HCT116 (cell line): Measurements from ENCODE around the gene USP28.

Source experiments
- ELF1 ChIP-seq: IDR thresholded peaks from 2 replicates; pipeline ENCODE4 v1.6.1; 2012; ENCODE audit warnings: low read depth, borderline replicate concordance
- EZH2 ChIP-seq: fragments of 200-600 bp; sonication (generic); IDR thresholded peaks from 2 replicates; pipeline ENCODE4 v1.6.1; 2017; ENCODE audit warnings: antibody characterized with exemption, mixed run types
- EZH2phosphoT487 ChIP-seq: fragments of 200-600 bp; IDR thresholded peaks from 2 replicates; pipeline ENCODE4 v1.6.1; 2018; ENCODE audit warnings: antibody characterized with exemption, borderline replicate concordance
- POLR2A ChIP-seq: IDR thresholded peaks from 2 replicates; pipeline ENCODE4 v1.7.0; 2011; ENCODE audit warnings: borderline replicate concordance; ENCODE audit not compliant: insufficient read depth, insufficient read length; ENCODE audit errors: extremely low read depth
- RAD21 ChIP-seq: IDR thresholded peaks from 2 replicates; pipeline ENCODE4 v1.6.1; 2012; ENCODE audit warnings: low read depth, mild to moderate bottlenecking
- SP1 ChIP-seq: IDR thresholded peaks from 2 replicates; pipeline ENCODE4 v1.6.1; 2012; ENCODE audit warnings: low read depth
- ZNF274 ChIP-seq: fragments of 200-500 bp; sonication (Bioruptor generic); IDR thresholded peaks from 2 replicates; pipeline ENCODE4 v1.6.1; 2014; ENCODE audit warnings: mild to moderate bottlenecking, low read depth, low read length, inconsistent platforms
- TF ChIP-seq, protein P1 (sequence below): IDR thresholded peaks from 2 replicates; pipeline ENCODE4 v1.6.1; 2012
- TF ChIP-seq, protein P2 (sequence below), 3 experiments: fragments of 200-600 bp in 1 of 3; sonication (generic) in 1 of 3; IDR thresholded peaks in 2 of 3; conservative IDR thresholded peaks in 1 of 3; 2 replicates each; pipeline ENCODE4 v1.5.1; 2012 to 2017; ENCODE audit warnings: low read depth in 2 of 3, low read length in 2 of 3, antibody characterized with exemption in 1 of 3, borderline replicate concordance in 1 of 3, control low read depth in 1 of 3, mild to moderate bottlenecking in 1 of 3, mixed read lengths in 1 of 3, mixed run types in 1 of 3, moderate library complexity in 1 of 3; ENCODE audit not compliant: insufficient read depth in 1 of 3

DNA sequence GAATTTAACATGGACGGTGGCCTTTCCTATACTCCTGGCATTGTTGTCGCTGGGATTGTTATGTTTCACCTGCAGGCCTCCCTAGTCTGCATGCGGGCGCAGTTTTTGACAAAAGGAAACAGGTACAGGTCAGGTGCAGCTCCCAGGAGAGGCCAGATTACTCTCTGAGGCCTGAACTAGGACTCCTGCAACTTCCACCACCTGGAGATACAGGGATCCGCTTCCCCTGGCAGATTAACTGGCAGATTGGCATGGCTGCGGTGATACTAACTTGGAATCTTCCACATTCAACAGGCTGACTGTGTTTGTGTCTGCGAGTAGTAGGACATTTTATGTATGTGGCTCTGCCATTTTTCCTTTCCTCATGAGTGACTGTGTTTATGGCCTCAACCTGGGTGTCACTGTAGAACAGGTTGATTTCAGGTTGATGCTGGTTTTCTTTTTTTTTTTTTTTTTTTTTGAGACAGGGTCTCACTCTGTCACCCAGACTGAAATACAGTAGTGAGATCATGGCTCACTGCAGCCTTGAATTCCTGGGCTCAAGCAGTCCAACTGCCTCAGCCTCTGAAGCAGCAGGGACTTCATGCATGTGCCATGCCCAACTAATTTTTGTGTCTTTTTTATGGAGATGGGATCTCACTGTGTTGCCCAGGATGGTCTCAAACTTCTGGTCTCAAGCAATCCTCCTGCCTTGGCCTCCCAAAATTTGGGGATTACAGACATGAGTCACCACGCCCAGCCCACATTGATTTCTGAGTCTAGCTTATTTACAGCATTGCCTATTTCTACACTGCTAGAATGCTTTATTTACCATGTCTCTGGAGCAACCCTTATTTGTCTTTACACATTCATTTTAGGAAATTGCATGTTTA lies 1.7 kb upstream of the USP28 start:
- no peak for TF ChIP-seq RAD21
- TF ChIP-seq, protein P1, sequence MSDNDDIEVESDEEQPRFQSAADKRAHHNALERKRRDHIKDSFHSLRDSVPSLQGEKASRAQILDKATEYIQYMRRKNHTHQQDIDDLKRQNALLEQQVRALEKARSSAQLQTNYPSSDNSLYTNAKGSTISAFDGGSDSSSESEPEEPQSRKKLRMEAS: no peak
- no peak for TF ChIP-seq ELF1
- TF ChIP-seq SP1: no peak
- TF ChIP-seq ZNF274: no peak
- TF ChIP-seq EZH2phosphoT487: no peak
- TF ChIP-seq, protein P2, sequence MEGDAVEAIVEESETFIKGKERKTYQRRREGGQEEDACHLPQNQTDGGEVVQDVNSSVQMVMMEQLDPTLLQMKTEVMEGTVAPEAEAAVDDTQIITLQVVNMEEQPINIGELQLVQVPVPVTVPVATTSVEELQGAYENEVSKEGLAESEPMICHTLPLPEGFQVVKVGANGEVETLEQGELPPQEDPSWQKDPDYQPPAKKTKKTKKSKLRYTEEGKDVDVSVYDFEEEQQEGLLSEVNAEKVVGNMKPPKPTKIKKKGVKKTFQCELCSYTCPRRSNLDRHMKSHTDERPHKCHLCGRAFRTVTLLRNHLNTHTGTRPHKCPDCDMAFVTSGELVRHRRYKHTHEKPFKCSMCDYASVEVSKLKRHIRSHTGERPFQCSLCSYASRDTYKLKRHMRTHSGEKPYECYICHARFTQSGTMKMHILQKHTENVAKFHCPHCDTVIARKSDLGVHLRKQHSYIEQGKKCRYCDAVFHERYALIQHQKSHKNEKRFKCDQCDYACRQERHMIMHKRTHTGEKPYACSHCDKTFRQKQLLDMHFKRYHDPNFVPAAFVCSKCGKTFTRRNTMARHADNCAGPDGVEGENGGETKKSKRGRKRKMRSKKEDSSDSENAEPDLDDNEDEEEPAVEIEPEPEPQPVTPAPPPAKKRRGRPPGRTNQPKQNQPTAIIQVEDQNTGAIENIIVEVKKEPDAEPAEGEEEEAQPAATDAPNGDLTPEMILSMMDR (IDR thresholded peaks at IDR 0.05 in 2 of 3, conservative IDR thresholded peaks at IDR 0.05 in 1 of 3; ENCODE audit: borderline replicate concordance in 1 of 3, insufficient read depth in 1 of 3, low read depth in 2 of 3, low read length in 2 of 3): no peak
- no peak for TF ChIP-seq POLR2A
- TF ChIP-seq EZH2: no peak
